Loucy (cell line): Measurements from ENCODE around the gene TACC2.

Experiments used
- EZH2phosphoT487 ChIP-seq: fragments of 200-600 bp; IDR thresholded peaks from 2 replicates; pipeline ENCODE4 v1.6.1; 2018; ENCODE audit warnings: antibody characterized with exemption, mild to moderate bottlenecking, moderate library complexity, borderline replicate concordance
- TF ChIP-seq, protein P1 (sequence below): fragments of 200-600 bp; sonication (generic); conservative IDR thresholded peaks from 2 replicates; pipeline ENCODE4 v1.5.1; 2014; ENCODE audit warnings: mild to moderate bottlenecking, antibody characterized with exemption, low read length

DNA sequence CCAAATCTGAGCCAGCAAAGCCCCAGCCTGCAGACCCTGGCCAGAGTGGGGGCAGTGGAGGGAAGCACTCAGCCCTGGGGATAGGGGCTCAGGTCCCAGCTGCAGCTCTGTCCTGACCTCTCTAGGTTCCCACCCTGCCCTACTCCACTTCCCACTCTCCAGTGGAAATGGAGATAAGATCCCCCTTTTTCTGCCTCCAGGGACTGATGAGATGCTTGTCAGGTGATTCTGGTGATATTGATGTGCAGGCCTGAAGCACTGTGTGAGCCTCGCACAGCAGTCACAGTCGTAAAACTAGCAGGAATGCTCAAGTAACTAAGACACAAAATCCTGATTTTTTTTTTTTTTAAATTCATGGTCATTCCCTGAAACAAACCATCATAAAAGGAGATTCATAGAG, 227.1 kb downstream of the TACC2 start:
- TF ChIP-seq, protein P1, sequence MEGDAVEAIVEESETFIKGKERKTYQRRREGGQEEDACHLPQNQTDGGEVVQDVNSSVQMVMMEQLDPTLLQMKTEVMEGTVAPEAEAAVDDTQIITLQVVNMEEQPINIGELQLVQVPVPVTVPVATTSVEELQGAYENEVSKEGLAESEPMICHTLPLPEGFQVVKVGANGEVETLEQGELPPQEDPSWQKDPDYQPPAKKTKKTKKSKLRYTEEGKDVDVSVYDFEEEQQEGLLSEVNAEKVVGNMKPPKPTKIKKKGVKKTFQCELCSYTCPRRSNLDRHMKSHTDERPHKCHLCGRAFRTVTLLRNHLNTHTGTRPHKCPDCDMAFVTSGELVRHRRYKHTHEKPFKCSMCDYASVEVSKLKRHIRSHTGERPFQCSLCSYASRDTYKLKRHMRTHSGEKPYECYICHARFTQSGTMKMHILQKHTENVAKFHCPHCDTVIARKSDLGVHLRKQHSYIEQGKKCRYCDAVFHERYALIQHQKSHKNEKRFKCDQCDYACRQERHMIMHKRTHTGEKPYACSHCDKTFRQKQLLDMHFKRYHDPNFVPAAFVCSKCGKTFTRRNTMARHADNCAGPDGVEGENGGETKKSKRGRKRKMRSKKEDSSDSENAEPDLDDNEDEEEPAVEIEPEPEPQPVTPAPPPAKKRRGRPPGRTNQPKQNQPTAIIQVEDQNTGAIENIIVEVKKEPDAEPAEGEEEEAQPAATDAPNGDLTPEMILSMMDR = no peak
- no peak for TF ChIP-seq EZH2phosphoT487
